Raji (cell line): ENCODE results near the gene LYZL1.

Experiments used
- POLR2A ChIP-seq: IDR thresholded peaks from 2 replicates; pipeline ENCODE4 v1.6.1; 2011; ENCODE audit warnings: low read depth, low read length, control low read depth; ENCODE audit not compliant: insufficient read depth

The LYZL1 gene

DNA sequence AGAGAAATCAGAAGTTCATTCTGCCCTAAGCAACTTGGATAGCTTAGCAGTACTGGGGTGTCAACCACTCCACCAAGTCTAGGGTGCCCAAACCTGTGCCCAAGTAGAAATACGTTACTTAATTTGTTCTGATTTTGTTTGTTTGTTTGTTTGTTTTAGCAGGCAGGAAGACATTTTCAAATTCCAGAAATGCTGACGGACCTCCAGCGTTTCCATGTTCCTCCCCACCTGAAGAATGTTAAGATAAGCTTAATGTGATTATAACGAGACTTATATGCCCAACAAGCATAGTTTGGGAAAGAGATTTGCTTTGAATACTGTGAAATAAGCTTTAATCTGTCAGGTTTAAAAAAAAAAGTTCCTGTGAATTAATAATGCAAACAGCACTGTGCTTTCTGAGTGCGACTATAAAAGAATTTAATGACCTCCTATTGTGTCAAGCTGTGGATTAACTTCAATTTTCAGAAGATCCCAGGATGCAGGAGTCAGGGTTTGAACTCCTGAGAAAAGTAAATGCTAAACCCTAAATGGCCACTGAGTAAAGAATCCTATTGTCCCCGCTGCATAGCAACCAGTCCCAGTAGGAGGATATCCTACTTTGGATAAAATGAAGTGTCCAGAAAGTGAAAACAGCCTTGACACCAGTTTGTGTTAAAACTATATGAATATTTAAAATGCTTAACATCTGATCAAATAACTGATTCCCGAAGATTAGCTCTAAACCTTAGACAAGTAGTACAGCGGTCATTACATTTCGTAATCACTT is 56.5 kb downstream of the LYZL1 start:
- TF ChIP-seq POLR2A, result no peak

DNA sequence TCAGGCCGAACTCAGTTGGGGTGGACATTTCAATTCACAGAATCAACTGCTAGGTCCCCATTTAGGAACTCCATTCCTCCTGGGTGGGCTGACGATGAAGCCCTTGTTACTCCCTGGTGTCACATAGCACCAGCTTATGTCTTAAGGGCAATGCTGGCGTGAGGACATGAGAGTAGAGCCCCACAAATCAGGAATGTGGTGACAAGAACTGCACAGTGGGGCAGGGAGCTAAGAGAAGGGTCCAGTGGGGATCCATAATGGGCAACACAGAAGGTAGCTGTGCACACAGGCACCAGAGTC is 57.0 kb downstream of the LYZL1 start:
- TF ChIP-seq POLR2A, result no peak

DNA sequence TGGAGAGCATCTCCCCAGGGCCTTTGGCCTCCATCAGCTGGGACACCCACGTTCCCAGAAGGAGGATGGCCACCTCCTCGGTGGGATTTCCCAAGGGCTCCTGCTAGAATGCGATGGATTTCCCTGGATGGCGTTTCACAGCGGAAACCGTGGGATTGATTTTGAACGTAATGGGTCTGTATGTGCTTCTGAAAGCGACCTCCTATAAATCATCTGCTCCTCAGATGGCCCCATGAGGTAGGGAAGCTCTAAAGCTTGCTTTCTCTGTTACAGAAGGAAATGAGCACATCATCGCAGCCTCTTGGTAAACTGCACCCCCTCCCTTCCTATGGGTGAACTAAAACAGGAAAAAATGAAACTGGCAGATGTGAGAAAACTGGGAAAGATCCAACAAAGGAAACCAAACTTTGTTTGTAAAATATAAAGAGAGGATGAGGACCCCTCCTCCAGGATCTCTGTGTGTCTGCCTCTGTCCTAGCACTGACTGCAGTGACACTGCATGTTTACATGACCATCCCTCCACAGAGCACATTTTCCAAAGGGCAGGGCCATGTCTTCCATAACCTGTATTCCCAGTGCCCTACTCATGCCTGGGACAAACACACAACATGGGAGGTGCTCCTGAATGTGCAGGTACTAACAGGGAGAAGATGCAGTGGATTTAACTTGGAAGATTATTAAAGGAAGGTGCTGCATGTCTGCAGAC is 57.6 kb downstream of the LYZL1 start:
- TF ChIP-seq POLR2A, result no peak

DNA sequence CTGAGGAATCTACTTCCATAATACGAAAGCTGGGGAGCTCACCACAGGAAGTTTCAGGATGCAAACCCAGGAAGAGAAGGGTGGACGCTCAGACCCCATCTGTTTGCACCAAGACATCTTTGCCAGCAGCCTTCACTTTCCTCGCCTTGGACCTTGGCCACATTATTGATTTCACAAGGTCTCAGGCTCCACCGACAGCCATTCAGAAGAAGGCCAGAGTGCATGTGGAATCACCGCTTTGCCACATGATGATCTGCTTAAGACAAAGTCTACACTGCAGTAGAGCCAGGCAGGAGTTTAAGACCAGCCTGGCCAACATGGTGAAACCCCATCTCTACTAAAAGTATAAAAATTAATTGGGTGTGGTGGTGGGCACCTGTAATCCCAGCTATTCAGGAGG is 60.0 kb downstream of the LYZL1 start:
- TF ChIP-seq POLR2A, result no peak

DNA sequence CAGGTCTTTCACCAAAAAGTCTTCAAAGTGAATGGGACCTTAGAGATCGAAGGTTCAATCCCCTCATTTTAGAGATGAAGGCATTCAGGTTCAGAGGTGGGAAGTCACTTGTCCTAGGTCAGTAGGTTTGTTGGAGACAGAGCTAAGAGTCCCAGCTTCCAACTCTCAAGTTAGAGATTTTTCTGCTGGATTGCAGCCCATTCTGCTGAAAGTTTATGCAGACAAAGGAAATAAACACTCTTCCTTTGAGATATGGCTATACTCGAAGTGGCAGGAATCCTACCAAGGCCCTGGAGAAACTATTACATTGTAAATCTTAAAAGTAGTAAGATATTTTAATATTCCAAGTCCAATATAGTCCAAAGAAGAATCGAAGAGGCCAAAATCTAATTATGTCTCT is 64.4 kb downstream of the LYZL1 start:
- no peak for TF ChIP-seq POLR2A

DNA sequence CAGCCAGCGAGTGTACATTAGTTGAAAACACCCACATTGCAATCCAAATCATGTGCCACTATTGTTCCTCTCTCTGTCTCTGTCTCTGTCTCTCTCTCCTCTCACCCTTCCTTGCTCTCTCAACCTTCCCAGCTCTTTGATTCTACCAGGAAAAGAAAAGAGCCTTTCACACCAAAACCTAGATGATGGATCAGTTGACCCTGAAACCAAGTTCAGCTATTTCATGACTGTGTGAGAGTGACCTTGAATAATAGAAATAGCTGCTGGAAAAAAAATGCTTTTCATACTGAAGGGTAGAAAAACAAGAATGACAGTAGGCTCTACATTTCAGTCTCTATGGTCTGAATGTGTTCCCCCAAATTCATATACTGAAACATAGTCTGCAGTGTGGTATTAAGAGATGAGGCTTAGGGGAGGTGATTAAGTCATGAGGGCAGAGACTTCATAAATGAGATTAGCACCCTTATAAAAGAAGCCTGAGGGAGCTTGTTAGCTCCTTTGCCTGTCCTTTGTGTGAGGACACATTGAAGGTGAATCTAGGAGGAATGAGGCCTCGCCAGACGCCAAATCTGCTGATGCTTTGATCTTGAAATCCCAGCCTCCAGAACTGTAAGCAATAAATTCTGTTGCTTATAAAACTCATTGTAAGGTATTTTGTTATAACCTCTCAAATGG is 65.2 kb downstream of the LYZL1 start:
- TF ChIP-seq POLR2A, result no peak

DNA sequence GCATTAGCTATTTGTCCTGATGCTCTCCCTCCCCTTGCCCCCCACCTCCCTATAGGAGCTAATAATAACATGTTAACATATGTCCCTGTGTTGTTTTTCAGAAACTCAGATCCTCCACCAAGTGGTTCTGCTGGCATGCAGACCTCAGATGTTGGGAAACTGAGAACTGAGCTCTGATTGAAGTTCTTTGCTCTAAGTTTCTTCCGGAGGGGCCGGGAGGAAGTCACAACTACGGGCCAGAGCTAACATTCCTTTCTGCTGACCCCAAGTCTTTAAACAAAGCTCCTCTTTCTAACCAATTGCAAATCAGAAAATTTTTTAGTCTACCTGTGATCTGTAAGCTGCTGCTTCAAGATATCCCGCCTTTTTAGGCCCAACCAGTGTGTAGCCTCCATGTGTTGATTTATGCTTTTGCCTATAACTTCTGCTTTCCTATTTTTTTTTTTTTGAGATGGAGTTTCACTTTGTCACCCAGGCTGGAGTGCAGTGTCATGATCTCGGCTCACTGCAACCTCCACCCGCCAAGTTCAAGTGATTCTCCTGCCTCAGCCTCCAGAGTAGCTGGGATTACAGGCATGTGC is 66.6 kb downstream of the LYZL1 start:
- no peak for TF ChIP-seq POLR2A

DNA sequence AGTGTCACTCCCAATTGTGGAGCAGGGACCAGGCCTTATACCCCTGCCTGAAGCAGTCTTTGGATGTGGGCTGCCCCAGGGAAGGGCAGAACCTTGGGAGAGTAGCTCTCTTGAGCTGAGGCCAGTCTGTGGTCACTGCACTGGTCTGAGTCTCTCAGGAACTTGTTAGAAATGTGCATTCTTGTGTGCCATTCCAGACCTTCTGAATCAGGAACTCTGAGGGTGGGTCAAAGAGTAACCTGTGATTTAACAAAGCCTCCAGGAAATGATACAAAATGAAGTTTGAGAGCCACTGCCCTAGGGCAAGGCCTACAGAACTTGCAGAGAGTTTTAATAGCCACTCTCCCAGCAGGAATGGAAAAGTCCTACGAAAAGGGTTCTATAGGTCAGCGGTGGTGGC is 68.1 kb downstream of the LYZL1 start:
- no peak for TF ChIP-seq POLR2A

DNA sequence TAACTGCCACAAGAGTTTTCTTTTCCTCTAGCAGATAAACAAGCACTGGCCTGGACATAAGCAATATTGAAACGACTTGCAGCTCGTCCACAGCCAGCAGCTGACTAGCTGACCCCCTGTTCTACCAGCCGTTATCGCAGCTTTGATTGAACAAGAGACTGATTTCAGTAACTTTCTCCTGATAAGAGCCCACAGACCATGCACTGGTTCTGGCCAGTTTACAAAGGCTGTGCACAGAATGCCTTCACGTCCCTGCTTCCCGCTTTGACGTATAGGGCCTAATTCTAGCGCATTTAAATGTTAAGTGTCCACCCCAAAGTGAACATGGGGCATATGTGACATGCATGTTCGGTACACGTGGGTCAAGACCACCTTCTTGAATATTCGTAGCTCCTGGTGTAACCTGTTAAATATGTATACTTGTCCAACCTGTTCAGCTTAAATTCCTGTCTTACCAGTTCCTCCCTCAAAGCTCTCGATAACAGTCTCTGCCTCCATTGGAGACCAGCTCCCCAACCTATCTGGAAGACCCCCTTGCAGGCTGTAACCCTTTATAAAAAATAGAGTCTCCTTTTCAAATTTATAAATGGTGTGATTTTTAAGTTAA is 69.2 kb downstream of the LYZL1 start:
- TF ChIP-seq POLR2A, result no peak
